Peyer's patch (tissue), 4 donors: ENCODE results near the gene RUFY4.

Experiments used
- CTCF ChIP-seq, 6 experiments: fragments of 450-650 bp in 4 of 6; fragments of 200-600 bp in 2 of 6; sonication (generic) in 1 of 6; IDR thresholded peaks; one replicate each; pipeline ENCODE4 v1.5.1; 2017 to 2019; ENCODE audit warnings: antibody characterized with exemption in 6 of 6, mild to moderate bottlenecking in 3 of 6, moderate library complexity in 1 of 6
- POLR2A ChIP-seq, 2 donors: fragments of 450-650 bp; IDR thresholded peaks; one replicate each; pipeline ENCODE4 v1.5.1; 2017; ENCODE audit warnings: antibody characterized with exemption in 2 of 2, mild to moderate bottlenecking in 2 of 2, moderate library complexity in 2 of 2

GRCh38 chr2:218033208-218033589 is 35.9 kb upstream of the RUFY4 start:
- TF ChIP-seq CTCF (IDR thresholded peaks at IDR 0.05) (no peak), POLR2A (IDR thresholded peaks at IDR 0.05) (no peak)
